ENCODE results near the gene RIMBP2.

GRCh38 chr12:130347588-130347987 lies 368.5 kb downstream of the RIMBP2 start:
- TF ChIP-seq CTCF (optimal IDR thresholded peaks at IDR 0.05 in 1 of 3, IDR thresholded peaks at IDR 0.05 in 1 of 3, conservative IDR thresholded peaks at IDR 0.05 in 1 of 3; ENCODE audit: extremely low read depth in 1 of 3, insufficient read depth in 2 of 3, low read length in 3 of 3) (no peak), EZH2 (IDR thresholded peaks at IDR 0.05; ENCODE audit: low read length) (no peak)
